MM.1S (cell line): ENCODE measurements around the gene THSD7B.

Experiments used
- EZH2 ChIP-seq: fragments of 300-600 bp; sonication (generic); optimal IDR thresholded peaks from 2 replicates; pipeline ENCODE3; 2017; ENCODE audit warnings: low read depth, mild to moderate bottlenecking, antibody characterized with exemption, low read length, mixed read lengths
- TF ChIP-seq, protein P1 (sequence below): fragments of 300-600 bp; sonication (generic); IDR thresholded peaks from 2 replicates; pipeline ENCODE4 v1.5.1; 2016; ENCODE audit warnings: antibody characterized with exemption, low read length, mixed read lengths

DNA sequence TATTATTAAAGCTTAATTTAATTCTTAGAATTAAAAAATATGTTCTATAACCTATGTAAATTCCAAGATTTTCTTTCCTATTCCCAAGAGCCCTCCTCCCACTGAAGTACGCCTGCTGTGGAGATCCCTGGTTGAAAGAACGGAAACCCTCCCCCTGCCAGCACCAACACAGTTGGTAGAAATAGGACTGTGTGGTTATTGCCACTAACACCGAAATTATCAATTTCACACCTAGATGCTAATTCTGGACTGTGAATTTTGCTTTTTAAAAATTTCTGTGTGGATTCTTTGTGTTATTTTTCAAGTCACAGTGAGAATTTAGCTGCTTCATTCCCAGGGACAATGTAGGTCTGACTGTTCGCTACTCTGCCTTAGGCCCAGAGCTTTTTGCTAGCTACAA lies 893.1 kb downstream of the THSD7B start:
- TF ChIP-seq EZH2 = no peak
- TF ChIP-seq, protein P1, sequence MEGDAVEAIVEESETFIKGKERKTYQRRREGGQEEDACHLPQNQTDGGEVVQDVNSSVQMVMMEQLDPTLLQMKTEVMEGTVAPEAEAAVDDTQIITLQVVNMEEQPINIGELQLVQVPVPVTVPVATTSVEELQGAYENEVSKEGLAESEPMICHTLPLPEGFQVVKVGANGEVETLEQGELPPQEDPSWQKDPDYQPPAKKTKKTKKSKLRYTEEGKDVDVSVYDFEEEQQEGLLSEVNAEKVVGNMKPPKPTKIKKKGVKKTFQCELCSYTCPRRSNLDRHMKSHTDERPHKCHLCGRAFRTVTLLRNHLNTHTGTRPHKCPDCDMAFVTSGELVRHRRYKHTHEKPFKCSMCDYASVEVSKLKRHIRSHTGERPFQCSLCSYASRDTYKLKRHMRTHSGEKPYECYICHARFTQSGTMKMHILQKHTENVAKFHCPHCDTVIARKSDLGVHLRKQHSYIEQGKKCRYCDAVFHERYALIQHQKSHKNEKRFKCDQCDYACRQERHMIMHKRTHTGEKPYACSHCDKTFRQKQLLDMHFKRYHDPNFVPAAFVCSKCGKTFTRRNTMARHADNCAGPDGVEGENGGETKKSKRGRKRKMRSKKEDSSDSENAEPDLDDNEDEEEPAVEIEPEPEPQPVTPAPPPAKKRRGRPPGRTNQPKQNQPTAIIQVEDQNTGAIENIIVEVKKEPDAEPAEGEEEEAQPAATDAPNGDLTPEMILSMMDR = no peak
